Renal cortical epithelial cell (primary cell): ENCODE data around the gene SLC30A5. TPM values are rescaled to one million over a fixed set of nuclear protein-coding genes. Genes with fewer than 3 reads are reported as not detected.
A peak's percentile ranks its signal among the peaks of the same experiment; 100 is the strongest.
"Not testable (repeated sequence)": the region's sequence is repeated elsewhere in the genome, so short reads cannot be mapped to it uniquely, and the experiment has no call there.

ENCODE experiments used
- DNase-seq: peaks from one replicate; pipeline ENCODE4 v3.0.0-alpha.2; 2011; ENCODE audit warnings: low read depth
- total RNA-seq: library from RNA; depleted of rRNA; stranded (reverse); fragments of >200 nt; gene quantifications from 2 replicates; pipeline ENCODE4 v1.2.3, GENCODE V29; 2014

SLC30A5 gene
- total RNA-seq, 1 donor from 2014 or later: 61.9 TPM

DNA sequence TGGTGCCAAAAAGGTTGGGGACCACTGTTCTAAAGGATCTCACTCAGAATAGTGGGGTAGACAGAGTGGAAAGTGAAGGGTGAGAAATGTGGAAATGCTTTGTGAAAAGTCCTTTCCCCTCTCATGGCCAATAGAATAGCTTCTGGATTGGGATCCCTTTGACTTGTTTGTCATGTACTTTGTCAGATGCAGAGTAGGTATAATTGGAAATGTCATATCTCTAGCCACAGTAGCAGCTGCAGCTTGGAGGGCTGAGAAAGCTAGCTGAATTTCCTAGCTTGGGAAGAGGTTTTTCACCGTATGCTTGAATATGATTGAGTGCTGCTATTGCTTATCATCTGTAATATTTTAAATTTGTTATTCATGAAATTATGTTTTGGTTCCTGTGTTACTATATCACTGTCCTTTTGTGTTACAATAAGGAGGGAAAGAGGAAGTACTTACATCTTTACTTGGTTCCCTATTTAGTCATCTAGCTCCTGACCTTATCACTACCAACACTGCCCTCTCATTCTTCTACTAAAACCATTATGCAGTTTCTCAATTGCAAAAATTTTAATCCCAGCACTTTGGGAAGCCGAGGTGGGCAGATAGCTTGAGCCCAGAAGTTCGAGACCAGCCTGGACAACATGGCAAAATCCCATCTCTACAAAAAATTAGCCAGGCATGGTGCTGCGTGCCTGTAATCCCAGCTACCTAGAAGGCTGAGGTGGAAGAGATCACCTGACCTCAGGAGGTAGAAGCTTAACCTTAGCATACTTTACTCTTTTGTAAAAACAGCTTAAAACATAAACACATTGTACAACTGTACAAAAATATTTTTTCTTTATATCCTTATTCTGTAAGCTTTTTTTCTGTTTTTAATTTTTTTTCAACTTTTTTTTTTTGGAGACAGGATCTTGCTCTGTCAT lies 12.4 kb downstream of the SLC30A5 start:
- DNase-seq: no peak

DNA sequence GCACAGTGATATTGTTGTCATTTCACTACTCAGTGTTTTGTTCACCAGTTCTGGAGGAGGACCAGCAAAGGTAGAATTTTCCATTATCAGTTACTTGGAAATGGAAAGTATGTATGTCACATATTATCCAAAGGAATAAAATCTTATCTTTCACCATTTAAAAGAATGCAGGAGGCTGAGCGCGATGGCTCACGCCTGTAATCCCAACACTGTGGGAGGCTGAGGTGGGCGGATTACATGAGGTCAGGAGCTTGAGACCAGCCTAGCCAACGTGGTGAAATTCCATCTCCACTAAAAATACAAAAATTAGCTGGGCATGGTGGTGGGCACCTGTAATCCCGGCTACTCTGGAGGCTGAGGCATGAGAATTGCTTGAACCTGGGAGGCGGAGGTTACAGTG lies 14.6 kb downstream of the SLC30A5 start:
- not testable (repeated sequence) for DNase-seq

DNA sequence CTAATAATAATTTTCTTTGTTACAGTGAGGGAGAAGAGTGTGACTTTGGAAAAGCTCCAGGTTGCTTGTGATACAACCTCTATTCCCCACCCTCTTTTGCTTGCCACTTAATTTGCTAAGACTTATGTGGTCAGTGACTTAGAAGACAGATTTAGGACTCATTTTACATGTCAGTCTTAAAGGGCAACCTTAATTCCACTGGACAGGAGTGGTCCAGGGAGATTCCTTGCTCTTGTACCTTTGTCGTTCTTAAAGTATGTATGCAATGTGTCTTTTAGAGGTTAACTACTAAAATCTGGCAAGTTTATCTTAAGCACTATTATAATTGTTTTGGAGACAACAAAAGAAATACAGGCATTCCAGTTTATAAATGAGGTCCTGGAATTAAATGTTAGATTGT lies 20.0 kb downstream of the SLC30A5 start:
- DNase-seq: no peak

DNA sequence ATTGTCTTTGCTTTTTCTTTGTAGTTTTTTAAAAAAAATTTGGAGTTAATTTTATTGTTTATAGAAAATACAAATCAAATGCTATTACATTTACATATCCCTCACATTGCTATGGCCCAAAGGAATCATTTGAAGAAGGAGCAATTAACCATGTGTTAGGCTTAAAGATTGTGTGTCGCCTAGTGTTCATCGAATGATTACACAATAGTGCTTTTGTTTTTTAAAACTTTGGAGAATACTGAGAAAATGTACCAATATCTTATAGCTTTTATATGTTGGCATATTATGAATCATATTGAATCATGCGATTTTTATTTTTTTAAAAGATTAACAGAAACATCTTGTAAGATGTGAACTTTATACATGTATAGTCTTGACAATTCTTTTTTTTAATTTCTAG lies 21.7 kb downstream of the SLC30A5 start:
- no peak for DNase-seq

DNA sequence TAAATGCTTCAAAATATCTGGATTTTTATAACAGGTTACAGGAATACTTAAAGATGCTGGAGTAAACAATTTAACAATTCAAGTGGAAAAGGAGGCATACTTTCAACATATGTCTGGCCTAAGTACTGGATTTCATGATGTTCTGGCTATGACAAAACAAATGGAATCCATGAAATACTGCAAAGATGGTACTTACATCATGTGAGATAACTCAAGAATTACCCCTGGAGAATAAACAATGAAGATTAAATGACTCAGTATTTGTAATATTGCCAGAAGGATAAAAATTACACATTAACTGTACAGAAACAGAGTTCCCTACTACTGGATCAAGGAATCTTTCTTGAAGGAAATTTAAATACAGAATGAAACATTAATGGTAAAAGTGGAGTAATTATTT lies 35.6 kb downstream of the SLC30A5 start:
- peak; percentile 59 for DNase-seq

DNA sequence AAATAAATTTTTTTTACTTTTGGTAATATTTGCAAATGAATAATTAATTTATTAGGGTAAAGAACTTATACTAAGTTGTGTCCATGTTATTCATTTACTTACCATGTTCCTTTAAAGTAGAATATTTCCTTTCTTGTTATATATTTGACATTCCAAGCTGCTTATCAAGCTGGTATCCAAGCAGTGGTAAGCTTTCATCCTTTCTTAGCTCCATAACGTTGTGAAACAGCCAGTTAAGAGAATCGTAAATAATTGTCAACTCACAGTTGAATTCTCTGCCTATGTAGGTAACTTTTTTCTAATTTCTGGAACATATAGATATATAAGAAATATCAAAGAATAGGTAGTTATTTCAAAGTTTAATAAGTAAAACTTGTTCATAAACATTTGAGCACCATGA lies 36.4 kb downstream of the SLC30A5 start:
- no peak for DNase-seq

DNA sequence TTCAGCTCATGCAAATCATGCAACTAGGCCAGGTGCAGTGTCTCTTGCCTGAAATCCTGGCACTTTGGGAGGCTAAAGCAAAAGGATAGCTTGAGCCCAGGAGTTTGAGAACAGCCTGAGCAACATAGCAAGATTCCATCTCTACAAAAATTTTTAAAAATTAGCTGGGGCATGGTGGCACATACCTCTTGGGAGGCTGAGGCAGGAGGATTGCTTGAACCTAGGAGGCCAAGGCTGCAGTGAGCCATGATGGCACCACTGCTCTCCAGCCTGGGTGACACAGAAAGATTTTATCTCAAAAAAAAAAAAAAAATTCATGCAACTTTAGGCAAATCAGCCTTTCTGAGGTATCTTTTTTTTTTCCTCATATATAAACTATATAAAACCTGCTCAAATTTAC lies 37.5 kb downstream of the SLC30A5 start:
- no peak for DNase-seq

DNA sequence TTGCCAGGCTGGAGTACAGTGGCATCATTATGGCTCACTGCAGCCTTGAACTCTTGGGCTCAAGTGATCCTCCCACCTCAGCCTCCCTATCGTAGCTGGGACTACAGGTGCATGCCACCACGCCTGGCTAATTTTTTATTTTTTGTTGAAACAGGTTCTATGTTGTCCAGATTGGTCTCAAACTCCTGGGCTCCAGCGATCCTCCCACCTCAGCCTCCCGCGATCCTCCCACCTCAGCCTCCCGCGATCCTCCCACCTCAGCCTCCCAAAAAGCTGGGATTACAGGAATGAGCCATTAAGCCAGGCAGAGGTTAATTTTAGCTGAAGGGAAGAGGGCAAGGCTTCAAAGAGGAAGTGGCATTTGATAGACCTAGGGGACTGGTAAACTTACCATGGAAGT lies 40.3 kb downstream of the SLC30A5 start:
- DNase-seq: no peak

DNA sequence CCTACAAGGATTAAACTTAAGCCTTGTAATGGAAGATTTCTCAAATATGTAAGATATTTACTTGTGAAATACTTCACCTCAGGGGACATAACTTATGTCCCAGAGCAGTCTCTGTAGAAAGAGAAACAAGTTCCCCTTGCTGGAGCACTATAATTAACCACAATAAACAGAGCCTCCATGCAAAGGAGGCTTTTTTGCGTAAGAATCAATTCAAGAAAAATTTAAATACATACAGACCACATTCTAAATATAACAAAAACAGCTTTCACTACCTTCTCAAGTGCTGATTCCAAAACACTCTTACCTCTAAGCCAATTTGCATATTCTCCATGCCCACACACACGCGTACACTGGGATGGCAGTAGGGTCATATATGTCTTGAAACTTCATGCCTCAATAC lies 42.5 kb downstream of the SLC30A5 start:
- DNase-seq: no peak

DNA sequence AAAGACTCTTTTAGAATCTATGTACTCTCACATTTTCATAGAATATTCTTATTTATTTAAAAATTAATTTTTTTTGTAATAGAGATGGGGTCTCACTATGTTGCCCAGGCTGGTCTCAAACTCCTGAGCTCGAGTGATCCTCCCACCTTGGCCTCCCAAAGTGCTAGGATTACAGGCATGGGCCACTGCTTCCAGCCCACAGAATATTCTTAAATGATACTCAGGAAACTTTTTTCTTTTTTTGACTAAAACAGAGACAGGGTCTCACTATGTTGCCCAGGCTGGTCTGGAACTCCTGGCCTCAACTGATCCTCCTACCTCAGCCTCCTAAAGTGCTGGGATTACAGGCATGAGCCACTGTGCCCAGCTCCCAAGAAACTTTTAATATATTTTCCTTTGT lies 43.4 kb downstream of the SLC30A5 start:
- not testable (repeated sequence) for DNase-seq

DNA sequence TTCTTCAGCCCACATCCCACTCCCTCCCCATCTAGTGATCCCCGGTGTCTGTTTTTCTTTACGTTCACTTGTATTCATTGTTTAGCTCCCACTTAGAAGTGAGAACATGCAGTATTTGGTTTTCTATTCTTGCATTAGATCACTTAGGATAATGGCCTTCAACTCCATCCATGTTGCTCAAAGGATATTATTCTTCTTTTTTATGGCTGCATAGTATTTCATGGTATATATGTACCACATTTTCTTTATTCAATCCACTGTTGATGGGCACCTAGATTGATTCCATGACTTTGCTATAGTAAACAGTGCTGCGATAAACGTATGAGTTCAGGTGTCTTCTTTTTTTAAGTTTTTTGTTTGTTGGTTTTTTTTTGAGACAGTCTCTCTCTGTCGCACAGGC lies 44.0 kb downstream of the SLC30A5 start:
- DNase-seq: no peak

DNA sequence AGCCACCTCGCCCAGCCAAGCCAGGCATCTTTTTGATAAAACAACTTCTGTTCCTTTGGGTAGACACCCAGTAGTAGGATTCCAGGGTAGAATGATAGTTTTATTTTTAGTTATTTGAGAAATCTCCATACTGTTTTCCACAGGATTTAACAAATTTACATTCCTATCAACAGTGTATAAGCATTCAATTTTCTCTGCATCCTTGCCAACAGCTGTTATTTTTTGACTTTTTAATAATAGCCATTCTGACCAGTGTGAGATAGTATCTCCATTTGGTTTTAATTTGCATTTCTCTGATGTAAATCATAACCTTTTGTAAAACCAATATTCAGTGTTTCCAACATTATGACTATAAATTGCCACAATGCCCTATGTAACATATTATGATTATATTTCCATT lies 45.0 kb downstream of the SLC30A5 start:
- no peak for DNase-seq

DNA sequence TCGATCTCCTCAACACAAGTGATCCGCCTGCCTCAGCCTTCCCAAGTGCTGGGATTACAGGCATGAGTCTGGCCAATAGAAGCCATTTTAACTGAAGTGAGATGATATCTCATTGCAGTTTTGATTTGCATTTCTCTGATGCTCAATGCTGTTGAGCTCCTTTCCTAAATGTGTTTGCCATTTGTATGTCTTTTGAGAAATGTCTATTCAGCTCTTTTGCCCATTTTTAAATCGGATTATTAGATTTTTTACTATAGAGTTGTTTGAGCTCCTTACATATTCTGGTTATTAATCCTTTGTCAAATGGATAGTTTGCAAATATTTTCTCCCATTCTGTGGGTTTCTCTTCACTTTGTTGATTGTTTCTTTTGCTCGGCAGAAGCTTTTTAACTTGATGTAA lies 46.4 kb downstream of the SLC30A5 start:
- DNase-seq: not testable (repeated sequence)

DNA sequence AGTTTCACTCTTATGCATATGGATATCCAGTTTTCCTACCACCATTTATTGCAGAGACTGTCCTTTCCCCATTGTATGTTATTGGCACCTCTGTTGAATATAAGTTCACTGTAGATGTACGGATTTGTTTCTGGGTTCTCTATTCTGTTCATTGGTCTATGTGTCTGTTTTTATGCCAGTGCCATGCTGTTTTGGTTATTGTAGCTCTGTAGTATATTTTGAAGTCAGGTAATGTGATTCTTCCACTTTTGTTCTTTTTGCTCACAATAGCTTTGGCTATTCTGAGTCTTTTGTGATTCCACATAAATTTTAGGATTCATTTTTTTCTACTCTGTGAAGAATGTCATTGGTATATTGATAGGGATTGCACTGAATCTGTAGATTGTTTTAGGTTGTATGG lies 47.0 kb downstream of the SLC30A5 start:
- DNase-seq: no peak

DNA sequence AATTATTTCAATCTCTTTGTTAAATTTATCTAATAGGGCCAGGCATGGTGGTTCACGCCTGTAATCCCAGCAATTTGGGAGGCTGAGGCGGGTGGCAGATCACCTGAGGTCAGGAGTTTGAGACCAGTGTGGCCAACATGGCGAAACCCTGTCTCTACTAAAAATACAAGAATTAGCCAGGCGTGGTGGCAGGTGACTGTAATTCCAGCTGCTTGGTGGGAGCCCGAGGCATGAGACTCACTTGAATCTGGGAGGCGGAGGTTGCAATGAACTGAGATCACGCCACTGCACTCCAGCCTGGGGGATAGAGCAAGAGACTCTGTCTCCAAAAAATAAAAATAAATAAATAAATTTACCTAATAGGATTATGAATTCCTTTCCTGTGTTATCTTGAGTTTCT lies 54.8 kb downstream of the SLC30A5 start:
- not testable (repeated sequence) for DNase-seq

DNA sequence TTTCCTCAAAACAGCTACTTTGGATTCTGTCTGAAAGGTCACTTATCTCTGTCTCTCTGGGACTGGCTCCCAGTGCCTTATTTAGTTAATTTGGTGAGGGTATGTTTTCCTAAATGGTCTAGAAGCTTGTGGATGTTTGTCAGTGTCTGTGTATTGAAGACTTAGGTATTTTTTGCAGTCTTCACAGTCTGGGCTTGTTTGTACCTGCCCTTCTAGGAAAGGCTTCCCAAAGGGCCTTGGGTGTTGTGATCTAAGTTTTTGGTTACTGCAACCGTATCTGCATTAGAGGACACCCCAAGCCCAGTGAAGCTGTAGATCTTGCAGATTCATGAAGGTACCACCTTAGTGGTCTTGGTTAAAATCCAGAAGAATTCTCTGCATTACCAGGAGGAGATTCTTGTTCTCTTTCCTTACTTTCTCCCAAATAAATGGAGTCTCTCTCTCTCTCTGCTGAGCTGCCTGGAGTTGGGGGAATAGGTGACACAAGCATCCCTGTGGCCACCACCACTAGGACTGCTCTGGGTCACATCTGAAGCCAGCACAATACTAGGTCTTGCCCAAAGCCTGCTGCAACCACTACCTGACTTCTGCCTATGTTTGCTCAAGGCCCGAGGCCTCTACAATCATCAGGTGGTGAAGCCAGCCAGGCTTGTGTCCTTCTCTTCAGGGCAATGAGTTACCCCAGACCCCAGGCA lies 55.3 kb downstream of the SLC30A5 start:
- DNase-seq: no peak

DNA sequence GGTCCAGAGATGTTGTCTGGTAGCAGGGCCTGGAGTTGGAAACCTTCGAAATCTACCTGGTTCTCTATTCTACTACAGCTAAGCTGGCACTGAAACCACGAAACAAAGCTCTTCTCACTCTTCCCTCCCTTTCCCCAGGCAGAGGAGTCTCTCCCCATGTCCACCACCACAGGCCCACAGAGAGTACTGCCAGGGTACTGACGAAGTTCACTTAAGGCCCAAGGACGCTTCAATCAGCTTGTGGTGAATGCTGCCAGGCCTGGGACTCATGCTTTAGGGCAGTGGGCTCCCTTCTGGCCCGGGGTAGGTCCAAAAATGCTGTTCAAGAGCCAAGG lies 55.8 kb downstream of the SLC30A5 start:
- no peak for DNase-seq

DNA sequence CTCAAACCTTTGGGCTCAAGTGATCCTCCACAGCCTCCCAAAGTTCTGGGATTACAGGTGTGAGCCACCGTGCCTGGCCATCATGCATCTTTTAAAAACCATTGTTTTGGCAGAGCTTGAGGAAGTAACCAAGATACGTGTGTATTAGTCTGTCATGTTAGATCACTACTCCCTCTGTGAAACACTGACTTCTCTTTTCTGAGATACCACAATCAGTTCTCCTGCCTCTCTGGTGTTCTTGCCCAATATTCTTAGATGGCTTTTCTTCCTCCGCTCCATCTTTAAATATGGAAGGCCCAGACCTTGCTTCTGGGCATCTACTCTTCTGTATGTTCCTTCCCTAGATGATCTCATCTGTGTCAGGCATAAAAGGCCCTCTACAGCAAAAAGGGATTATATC lies 58.9 kb downstream of the SLC30A5 start:
- no peak for DNase-seq

DNA sequence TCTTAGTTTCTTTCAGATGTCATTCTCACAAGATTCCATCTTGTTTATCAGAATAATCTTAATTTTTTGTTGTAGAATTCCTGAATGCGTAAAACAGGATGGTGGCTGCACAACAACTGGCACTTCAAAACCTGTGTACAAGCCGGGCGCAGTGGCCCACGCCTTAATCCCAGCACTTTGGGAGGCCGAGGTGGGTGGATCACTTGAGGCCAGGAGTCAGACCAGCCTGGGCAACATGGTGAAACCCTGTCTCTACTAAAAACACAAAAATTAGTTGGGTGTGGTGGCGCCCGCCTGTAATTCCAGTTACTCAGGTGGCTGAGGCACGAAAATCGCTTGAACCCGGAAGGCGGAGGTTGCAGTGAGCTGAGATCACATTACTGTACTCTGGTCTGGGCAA lies 62.6 kb downstream of the SLC30A5 start:
- no peak for DNase-seq

DNA sequence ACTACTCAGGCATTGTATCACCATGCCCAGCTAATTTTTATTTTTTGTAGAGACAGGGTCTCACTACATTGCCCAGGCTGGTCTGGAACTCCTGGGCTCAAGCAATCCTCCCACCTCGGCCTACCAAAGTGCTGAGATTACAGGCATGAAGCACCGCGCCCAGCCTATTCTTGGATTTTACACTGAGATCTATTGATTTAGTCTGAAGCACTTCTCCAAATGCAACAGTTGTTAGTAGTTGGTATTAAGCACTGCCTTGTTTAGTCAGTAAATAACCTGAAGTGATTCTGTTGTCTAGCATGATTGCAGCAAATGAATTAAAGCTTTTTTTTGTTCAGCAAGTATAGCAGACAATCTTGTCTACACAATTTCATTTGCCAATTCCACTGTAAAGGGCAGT lies 64.2 kb downstream of the SLC30A5 start:
- no peak for DNase-seq

DNA sequence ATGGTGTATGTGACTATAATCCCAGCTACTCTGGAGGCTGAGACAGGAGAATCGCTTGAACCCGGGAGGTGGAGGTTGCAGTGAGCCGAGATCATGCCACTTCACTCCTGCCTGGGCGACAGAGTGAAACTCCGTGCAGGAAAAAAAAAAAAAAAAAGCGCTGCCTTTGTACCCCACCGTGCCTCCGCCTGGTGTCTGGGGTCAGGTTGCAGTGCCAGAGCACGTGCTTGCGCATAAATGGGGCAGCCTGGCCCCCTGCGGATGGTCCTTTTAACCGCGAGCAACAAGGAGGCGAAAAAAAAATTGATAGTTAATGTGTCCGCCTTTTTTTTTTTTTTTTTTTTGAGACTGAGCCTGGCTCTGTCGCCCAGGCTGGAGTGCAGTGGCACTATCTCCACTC lies 66.8 kb downstream of the SLC30A5 start:
- DNase-seq: no peak

DNA sequence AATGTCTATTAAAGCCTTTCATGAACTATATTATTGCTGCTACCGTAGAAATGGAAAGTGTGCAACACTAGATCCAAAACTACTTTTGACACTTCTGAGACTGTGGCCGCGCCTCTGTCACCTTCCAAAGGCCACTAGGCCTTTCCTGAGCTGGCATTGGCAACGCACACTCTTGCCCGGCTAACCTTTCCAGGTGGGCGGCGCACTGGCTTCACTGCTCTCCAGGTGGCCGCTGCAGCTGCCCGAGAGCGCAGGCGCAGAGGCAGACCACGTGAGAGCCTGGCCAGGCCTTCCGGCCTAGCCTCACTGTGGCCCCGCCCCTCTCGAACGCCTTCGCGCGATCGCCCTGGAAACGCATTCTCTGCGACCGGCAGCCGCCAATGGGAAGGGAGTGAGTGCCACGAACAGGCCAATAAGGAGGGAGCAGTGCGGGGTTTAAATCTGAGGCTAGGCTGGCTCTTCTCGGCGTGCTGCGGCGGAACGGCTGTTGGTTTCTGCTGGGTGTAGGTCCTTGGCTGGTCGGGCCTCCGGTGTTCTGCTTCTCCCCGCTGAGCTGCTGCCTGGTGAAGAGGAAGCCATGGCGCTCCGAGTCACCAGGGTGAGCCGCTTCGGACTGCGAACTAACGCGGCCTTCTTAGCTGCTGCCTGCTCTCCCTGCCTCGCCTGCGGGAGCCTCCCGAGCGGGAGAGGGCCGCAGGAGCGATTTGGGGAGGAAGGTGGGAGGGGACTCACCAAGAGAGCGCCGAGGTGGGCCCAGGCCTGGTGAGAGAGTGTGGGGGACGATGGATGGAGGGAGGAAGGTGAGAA lies 73.1 kb downstream of the SLC30A5 start, which contains the start of gene CCNB1:
Gene CCNB1, plus strand, starts transcription at position 465 of the 807 bp plus-strand sequence. Its CDS starts 113 bp downstream, at position 578.
- peak; percentile 94 for DNase-seq

DNA sequence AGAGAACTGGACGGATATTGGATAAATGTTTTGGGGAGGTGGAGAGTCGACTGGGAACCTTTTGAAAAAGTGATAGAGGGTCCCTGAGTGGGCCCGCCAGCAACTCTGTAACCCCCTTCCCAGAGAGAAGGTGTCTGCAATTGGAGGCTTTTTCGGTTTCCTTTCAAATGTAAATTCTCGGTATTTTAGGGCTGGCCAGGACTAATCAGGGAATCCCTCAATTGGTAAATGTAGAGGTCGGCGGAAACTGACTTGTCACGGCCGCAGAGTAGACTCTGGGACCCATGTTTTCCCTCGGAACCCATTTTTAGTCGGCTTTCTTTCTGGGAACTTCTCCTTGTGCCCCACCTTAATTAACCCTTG lies 73.7 kb downstream of the SLC30A5 start:
- DNase-seq: peak; percentile 2
